ENCODE data around the gene STARD13. TPM values are rescaled to one million over a fixed set of nuclear protein-coding genes. Genes with fewer than 3 reads are reported as not detected.

Gene STARD13
- total RNA-seq, 1 donor from 2014 or later, result 2.0 TPM

DNA sequence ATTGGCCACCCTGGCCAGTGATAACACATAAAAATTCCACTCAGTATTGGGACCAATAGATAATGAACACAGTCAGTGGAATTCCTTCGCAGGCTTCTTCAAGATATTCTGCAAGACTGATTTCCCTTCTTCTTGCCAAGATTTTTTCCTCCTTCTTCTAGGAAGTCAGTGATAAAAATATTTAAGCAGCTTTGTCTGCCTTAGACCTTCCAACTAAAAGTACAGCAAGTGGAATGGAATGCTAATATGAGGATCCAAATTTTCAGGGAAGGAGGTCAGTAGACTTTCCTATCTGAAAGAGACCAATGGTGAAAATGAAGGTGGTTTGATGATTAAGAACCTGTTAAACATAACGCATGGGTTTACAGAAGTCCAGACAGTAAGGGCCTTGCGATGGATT lies 9.6 kb downstream of the STARD13 start:
- TF ChIP-seq EZH2phosphoT487 (IDR thresholded peaks at IDR 0.05), result no peak
- Histone ChIP-seq H3K27ac (no peak overlapping the region), H3K79me2 (ENCODE audit: low read depth) (no peaks in the 10 kb centered on the region), H3K36me3 (no peaks in the 10 kb centered on the region), H3K4me3 (no peak overlapping the region), H3K9me3 (ENCODE audit: low read depth) (no peaks in the 10 kb centered on the region), H3K4me2 (no peak overlapping the region), H3F3A (ENCODE audit: low read depth) (no peaks in the 10 kb centered on the region), H2AFZ (replicated peaks) (no peak overlapping the region), H3K27me3 (no peaks in the 10 kb centered on the region), H3K4me1 (no peaks in the 10 kb centered on the region), H3K9ac (no peak overlapping the region), H4K20me1 (ENCODE audit: low read depth) (no peaks in the 10 kb centered on the region)
- Mint-ChIP-seq H3K27me3 (ENCODE audit: insufficient read depth, low read depth) (no peaks in the 10 kb centered on the region), H3K36me3 (no peaks in the 10 kb centered on the region), H3K27ac (no peak overlapping the region), H3K9me3 (no peaks in the 10 kb centered on the region), H3K4me1 (no peaks in the 10 kb centered on the region), H3K4me3 (no peak overlapping the region)
- DNase-seq (ENCODE audit: low spot score), result no peak

DNA sequence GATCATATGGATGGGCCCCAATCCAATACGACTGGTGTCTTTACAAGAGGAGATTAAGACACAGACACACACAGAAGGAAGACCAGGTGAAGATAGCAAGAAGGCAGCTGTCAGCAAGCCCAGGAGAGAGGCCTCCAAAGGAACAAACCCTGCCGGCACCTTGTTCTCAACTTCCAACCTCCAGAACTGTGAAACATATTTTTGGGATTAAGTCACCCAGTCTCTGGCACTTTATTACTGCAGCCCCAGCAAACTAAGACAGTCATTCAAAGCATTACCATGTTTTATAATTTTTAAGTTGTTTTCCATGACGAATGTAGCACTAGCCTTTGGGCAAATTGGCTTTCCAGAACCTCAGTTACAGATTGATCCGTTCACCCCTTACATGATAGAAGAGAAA lies 11.3 kb downstream of the STARD13 start:
- no peak overlapping the region for H3K4me3 ChIP-seq
- Mint-ChIP-seq H3K4me3 (no peak overlapping the region), H3K27ac (no peak overlapping the region), H3K9me3 (no peaks in the 10 kb centered on the region), H3K4me1 (no peaks in the 10 kb centered on the region), H3K36me3 (no peaks in the 10 kb centered on the region), H3K27me3 (ENCODE audit: insufficient read depth, low read depth) (no peaks in the 10 kb centered on the region)
- TF ChIP-seq EZH2 (IDR thresholded peaks at IDR 0.05) (no peak), EZH2phosphoT487 (IDR thresholded peaks at IDR 0.05) (no peak)
- TF ChIP-seq, protein P1, sequence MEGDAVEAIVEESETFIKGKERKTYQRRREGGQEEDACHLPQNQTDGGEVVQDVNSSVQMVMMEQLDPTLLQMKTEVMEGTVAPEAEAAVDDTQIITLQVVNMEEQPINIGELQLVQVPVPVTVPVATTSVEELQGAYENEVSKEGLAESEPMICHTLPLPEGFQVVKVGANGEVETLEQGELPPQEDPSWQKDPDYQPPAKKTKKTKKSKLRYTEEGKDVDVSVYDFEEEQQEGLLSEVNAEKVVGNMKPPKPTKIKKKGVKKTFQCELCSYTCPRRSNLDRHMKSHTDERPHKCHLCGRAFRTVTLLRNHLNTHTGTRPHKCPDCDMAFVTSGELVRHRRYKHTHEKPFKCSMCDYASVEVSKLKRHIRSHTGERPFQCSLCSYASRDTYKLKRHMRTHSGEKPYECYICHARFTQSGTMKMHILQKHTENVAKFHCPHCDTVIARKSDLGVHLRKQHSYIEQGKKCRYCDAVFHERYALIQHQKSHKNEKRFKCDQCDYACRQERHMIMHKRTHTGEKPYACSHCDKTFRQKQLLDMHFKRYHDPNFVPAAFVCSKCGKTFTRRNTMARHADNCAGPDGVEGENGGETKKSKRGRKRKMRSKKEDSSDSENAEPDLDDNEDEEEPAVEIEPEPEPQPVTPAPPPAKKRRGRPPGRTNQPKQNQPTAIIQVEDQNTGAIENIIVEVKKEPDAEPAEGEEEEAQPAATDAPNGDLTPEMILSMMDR (IDR thresholded peaks at IDR 0.05), result no peak
- H4K20me1 ChIP-seq (ENCODE audit: low read depth), result no peaks in the 10 kb centered on the region
- H3K79me2 ChIP-seq (ENCODE audit: low read depth), result no peaks in the 10 kb centered on the region
- no peak overlapping the region for H3K27ac ChIP-seq
- no peaks in the 10 kb centered on the region for H3K27me3 ChIP-seq
- H2AFZ ChIP-seq (replicated peaks), result no peak overlapping the region
- H3K9me3 ChIP-seq (ENCODE audit: low read depth), result no peaks in the 10 kb centered on the region
- no peaks in the 10 kb centered on the region for H3K4me1 ChIP-seq
- no peaks in the 10 kb centered on the region for H3K36me3 ChIP-seq
- DNase-seq (ENCODE audit: low spot score), result no peak
- no peak overlapping the region for H3K9ac ChIP-seq
- no peak overlapping the region for H3K4me2 ChIP-seq
- no peaks in the 10 kb centered on the region for H3F3A ChIP-seq (ENCODE audit: low read depth)

DNA sequence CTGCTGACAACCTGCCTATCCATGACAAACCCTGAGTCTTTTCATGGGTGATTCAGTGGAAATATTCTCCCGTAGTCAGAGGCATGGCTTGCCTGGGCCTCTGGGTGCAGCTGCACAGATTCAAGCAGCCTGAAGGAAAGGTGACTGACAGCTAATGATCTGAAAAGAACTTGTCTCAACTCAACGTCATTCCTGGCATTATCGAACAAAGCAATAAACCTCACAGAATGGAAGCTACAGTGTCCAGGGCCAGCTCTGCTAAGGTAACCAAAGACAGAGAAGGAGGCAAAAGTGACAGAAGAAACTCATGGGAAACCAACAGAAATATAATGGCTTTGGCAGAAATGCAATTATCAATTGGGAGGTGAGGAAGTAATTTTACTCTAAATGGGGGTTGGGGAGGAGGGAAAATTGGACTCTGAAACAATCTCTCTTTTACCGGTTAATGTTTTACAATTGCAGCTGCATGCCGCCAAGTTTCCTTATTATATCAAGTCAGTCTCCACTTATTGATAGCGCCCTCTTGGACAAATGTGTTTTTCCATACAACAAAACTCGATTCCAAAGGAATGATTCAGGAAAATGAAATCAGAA lies 12.9 kb downstream of the STARD13 start:
- H4K20me1 ChIP-seq (ENCODE audit: low read depth), result no peaks in the 10 kb centered on the region
- H3K27me3 Mint-ChIP-seq (ENCODE audit: insufficient read depth, low read depth), result no peaks in the 10 kb centered on the region
- H3K27ac Mint-ChIP-seq, result no peak overlapping the region
- H3K36me3 Mint-ChIP-seq, result no peaks in the 10 kb centered on the region
- no peaks in the 10 kb centered on the region for H3K36me3 ChIP-seq
- no peak overlapping the region for H3K27ac ChIP-seq
- no peaks in the 10 kb centered on the region for H3K27me3 ChIP-seq
- H3K4me3 ChIP-seq, result no peak overlapping the region
- no peak overlapping the region for H3K9ac ChIP-seq
- H3K4me1 ChIP-seq, result no peaks in the 10 kb centered on the region
- H2AFZ ChIP-seq (replicated peaks), result no peak overlapping the region
- H3K9me3 Mint-ChIP-seq, result no peaks in the 10 kb centered on the region
- no peaks in the 10 kb centered on the region for H3K4me1 Mint-ChIP-seq
- DNase-seq (ENCODE audit: low spot score), result no peak
- TF ChIP-seq, protein P1 (IDR thresholded peaks at IDR 0.05), result no peak
- TF ChIP-seq EZH2 (IDR thresholded peaks at IDR 0.05) (no peak), EZH2phosphoT487 (IDR thresholded peaks at IDR 0.05) (no peak)
- no peaks in the 10 kb centered on the region for H3K9me3 ChIP-seq (ENCODE audit: low read depth)
- no peak overlapping the region for H3K4me3 Mint-ChIP-seq
- H3K4me2 ChIP-seq, result no peak overlapping the region
- no peaks in the 10 kb centered on the region for H3F3A ChIP-seq (ENCODE audit: low read depth)
- H3K79me2 ChIP-seq (ENCODE audit: low read depth), result no peaks in the 10 kb centered on the region

DNA sequence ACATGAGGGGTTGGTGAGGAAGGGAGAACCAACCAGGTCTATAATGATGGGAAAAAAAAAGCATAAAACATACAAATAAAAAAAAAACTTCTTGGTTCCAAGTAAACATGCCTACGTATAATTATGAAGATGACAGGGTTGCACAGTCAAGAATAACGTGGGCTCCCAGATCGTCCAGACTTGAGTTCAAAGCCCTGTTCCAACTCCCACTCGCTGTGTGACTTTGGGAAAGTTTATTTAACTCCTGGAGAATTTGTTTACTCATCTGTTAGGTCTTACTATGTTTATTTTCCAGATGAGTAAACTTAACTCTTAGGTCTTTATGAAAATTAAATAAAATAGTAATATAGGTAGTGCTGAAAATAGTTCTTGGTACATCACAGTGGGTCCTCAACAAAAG lies 13.8 kb downstream of the STARD13 start:
- H3K36me3 Mint-ChIP-seq, result no peaks in the 10 kb centered on the region

More for the DNA sequence above, 13.8 kb downstream of the STARD13 start:
- H3K27me3 Mint-ChIP-seq (ENCODE audit: insufficient read depth, low read depth), result no peaks in the 10 kb centered on the region
- H3F3A ChIP-seq (ENCODE audit: low read depth), result no peaks in the 10 kb centered on the region
- H3K9ac ChIP-seq, result no peak overlapping the region
- H3K4me1 ChIP-seq, result no peaks in the 10 kb centered on the region
- H3K9me3 ChIP-seq (ENCODE audit: low read depth), result no peaks in the 10 kb centered on the region
- no peak overlapping the region for H3K27ac Mint-ChIP-seq
- no peak overlapping the region for H2AFZ ChIP-seq (replicated peaks)
- no peak for TF ChIP-seq EZH2 (IDR thresholded peaks at IDR 0.05)
- TF ChIP-seq EZH2phosphoT487 (IDR thresholded peaks at IDR 0.05), result no peak
- TF ChIP-seq, protein P1 (IDR thresholded peaks at IDR 0.05), result no peak
- no peak overlapping the region for H3K4me2 ChIP-seq
- no peaks in the 10 kb centered on the region for H3K27me3 ChIP-seq
- H3K4me3 ChIP-seq, result no peak overlapping the region
- no peaks in the 10 kb centered on the region for H3K36me3 ChIP-seq
- no peak overlapping the region for H3K4me3 Mint-ChIP-seq
- no peak overlapping the region for H3K27ac ChIP-seq
- no peaks in the 10 kb centered on the region for H3K4me1 Mint-ChIP-seq
- H3K79me2 ChIP-seq (ENCODE audit: low read depth), result no peaks in the 10 kb centered on the region
- H3K9me3 Mint-ChIP-seq, result no peaks in the 10 kb centered on the region
- no peak for DNase-seq (ENCODE audit: low spot score)
- no peaks in the 10 kb centered on the region for H4K20me1 ChIP-seq (ENCODE audit: low read depth)
